ENCODE measurements around the gene OR7C1. TPM values are rescaled to one million over a fixed set of nuclear protein-coding genes. Genes with fewer than 3 reads are reported as not detected.

Gene OR7C1
- polyA plus RNA-seq, 1 of the 3 experiments (the other 2 are of a cell fraction): not detected

DNA sequence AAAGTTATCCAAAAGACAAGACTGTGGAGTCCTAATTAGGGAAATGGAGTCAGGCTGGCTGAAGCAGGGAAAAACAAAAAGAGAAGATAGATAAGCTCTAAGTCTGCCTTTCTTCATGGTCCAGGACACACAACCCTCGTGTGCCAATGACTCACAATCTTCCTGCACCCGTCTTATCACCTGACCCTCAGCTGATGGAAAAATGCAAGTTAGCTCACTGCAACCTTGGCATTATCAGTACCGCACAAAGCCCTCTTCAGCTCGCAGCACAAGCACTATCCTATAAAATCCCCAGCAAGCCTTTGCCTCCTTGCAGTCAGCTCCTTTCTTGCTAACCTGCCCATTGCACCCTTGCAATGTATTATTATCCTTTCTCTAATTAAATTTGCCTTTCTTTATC lies 4.3 kb downstream of the OR7C1 start:
- H3K4me1 ChIP-seq (ENCODE audit: control insufficient read depth in 1 of 2, insufficient read depth in 2 of 2, low read depth in 1 of 2, low read length in 1 of 2): no peaks in the 10 kb centered on the region
- no peaks in the 10 kb centered on the region for H3K79me2 ChIP-seq (ENCODE audit: insufficient read depth)
- WGBS (ENCODE audit: low lambda C conversion rate): 0% methylated on average over 4 of the region's 4 CpGs
- H4K20me1 ChIP-seq (ENCODE audit: insufficient read depth): no peaks in the 10 kb centered on the region
- H3K9ac ChIP-seq: no peak overlapping the region
- H3K9me3 ChIP-seq: no peaks in the 10 kb centered on the region
- H3K4me2 ChIP-seq: no peak overlapping the region
- H3K4me3 ChIP-seq (ENCODE audit: low read depth in 2 of 2, low read length in 1 of 2): no peak overlapping the region
- no peak for TF ChIP-seq ELF1 (IDR thresholded peaks at IDR 0.05)
- no peak for TF ChIP-seq ZBTB33 (IDR thresholded peaks at IDR 0.05; ENCODE audit: borderline replicate concordance, low read depth)
- no peak for TF ChIP-seq FOXJ3 (CRISPR knock-in tag; IDR thresholded peaks at IDR 0.05)
- TF ChIP-seq FOSL2 (IDR thresholded peaks at IDR 0.05; ENCODE audit: borderline replicate concordance, low read depth): no peak
- no peak for TF ChIP-seq EZH2phosphoT487 (IDR thresholded peaks at IDR 0.05; ENCODE audit: borderline replicate concordance, low read depth)
- no peak for TF ChIP-seq RXRA (IDR thresholded peaks at IDR 0.05; ENCODE audit: borderline replicate concordance, low read depth)
- no peak for TF ChIP-seq GATA2 (CRISPR knock-in tag; IDR thresholded peaks at IDR 0.05)
- no peak for TF ChIP-seq TEAD4 (IDR thresholded peaks at IDR 0.05; ENCODE audit: borderline replicate concordance, insufficient read depth)
- TF ChIP-seq JUND (IDR thresholded peaks at IDR 0.05): no peak
- no peak for TF ChIP-seq MAX (IDR thresholded peaks at IDR 0.05; ENCODE audit: low read depth)
- TF ChIP-seq RAD21 (IDR thresholded peaks at IDR 0.05; ENCODE audit: low read length): no peak
- TF ChIP-seq YY1 (IDR thresholded peaks at IDR 0.05; ENCODE audit: low read depth): no peak
- TF ChIP-seq SMC3 (IDR thresholded peaks at IDR 0.05; ENCODE audit: low read depth, low read length): no peak
- TF ChIP-seq POLR2AphosphoS5 (IDR thresholded peaks at IDR 0.05; ENCODE audit: low read depth, low read length): no peak
- no peak for TF ChIP-seq RFX5 (IDR thresholded peaks at IDR 0.05; ENCODE audit: low read length)
- TF ChIP-seq IRF3 (IDR thresholded peaks at IDR 0.05; ENCODE audit: low read depth, low read length): no peak
- H3K27ac ChIP-seq (ENCODE audit: low read depth in 2 of 2, low read length in 1 of 2): no peak overlapping the region
- H2AFZ ChIP-seq (ENCODE audit: low read depth): no peak overlapping the region
- no peaks in the 10 kb centered on the region for H3K36me3 ChIP-seq (replicated peaks in 1 of 2; ENCODE audit: control insufficient read depth in 1 of 2, insufficient read depth in 2 of 2, low read length in 1 of 2)
- CTCF ChIA-PET: interaction anchor here (0.6 to 1.5 kb wide), 5 partner anchors 13 to 1553 kb away, joined by 3 to 5 read pairs (median 3); no protein-coding TSS in a partner anchor
- peaks cover 23% of the 10 kb centered on the region; the same call in 1 of the 2 replicates for H3K27me3 ChIP-seq (ENCODE audit: insufficient read depth)
- no peaks in the 10 kb centered on the region for H3F3A ChIP-seq (replicated peaks; ENCODE audit: insufficient read depth)
- no peaks in the 10 kb centered on the region for H3K9me2 ChIP-seq
- DNase-seq: no peak
- POLR2A ChIA-PET: no interaction called here

- no peaks in the 10 kb centered on the region for H3K9me3 ChIP-seq
- H3F3A ChIP-seq (replicated peaks; ENCODE audit: insufficient read depth): no peaks in the 10 kb centered on the region
- WGBS (ENCODE audit: low lambda C conversion rate): 1% methylated on average over 2 of the region's 2 CpGs
- POLR2A ChIA-PET: no interaction called here
- H4K20me1 ChIP-seq (ENCODE audit: insufficient read depth): no peaks in the 10 kb centered on the region
- H3K79me2 ChIP-seq (ENCODE audit: insufficient read depth): no peaks in the 10 kb centered on the region
- no peaks in the 10 kb centered on the region for H3K4me1 ChIP-seq (ENCODE audit: control insufficient read depth in 1 of 2, insufficient read depth in 2 of 2, low read depth in 1 of 2, low read length in 1 of 2)
- DNase-seq: no peak
- H3K4me2 ChIP-seq: no peak overlapping the region
- H3K36me3 ChIP-seq (replicated peaks in 1 of 2; ENCODE audit: control insufficient read depth in 1 of 2, insufficient read depth in 2 of 2, low read length in 1 of 2): no peaks in the 10 kb centered on the region
- TF ChIP-seq RFX5 (IDR thresholded peaks at IDR 0.05; ENCODE audit: low read length) (no peak), REST (IDR thresholded peaks at IDR 0.05; ENCODE audit: low read depth, low read length) (no peak)
- H3K27ac ChIP-seq (ENCODE audit: low read depth in 2 of 2, low read length in 1 of 2): no peak overlapping the region
- H3K9ac ChIP-seq: no peak overlapping the region
- CTCF ChIA-PET: no interaction called here
- H2AFZ ChIP-seq (ENCODE audit: low read depth): no peak overlapping the region
- H3K9me2 ChIP-seq: no peaks in the 10 kb centered on the region
- H3K27me3 ChIP-seq (ENCODE audit: insufficient read depth): peaks cover 9% of the 10 kb centered on the region; the same call in 1 of the 2 replicates
- no peak overlapping the region for H3K4me3 ChIP-seq (ENCODE audit: low read depth in 2 of 2, low read length in 1 of 2)
Observed at GRCh38 chr19:14826006-14826405, 9.0 kb downstream of the OR7C1 start.
